Neural cell (in vitro differentiated cells): ENCODE measurements around the gene HEPACAM2. TPM values are rescaled to one million over a fixed set of nuclear protein-coding genes. Genes with fewer than 3 reads are reported as not detected.

Experiments
- H2AFZ ChIP-seq: fragments of 200-600, 300-800 bp; sonication (generic), shearing (Covaris generic); 2 replicates; pipeline ENCODE4 v1.6.0; 2014; ENCODE audit warnings: low read depth, mild to moderate bottlenecking, antibody characterized with exemption, low read length, moderate library complexity
- H3F3A ChIP-seq: fragments of 200-600 bp; shearing (Covaris generic); 2 replicates; pipeline ENCODE4 v1.6.1; 2016; ENCODE audit warnings: mild to moderate bottlenecking, moderate library complexity, mixed read lengths, antibody characterized with exemption, low read length; ENCODE audit not compliant: insufficient read depth, poor library complexity, severe bottlenecking
- H3K27ac ChIP-seq: fragments of 200-600, 300-800 bp; sonication (generic), shearing (Covaris generic); 2 replicates; pipeline ENCODE4 v1.5.1; 2014; ENCODE audit warnings: mild to moderate bottlenecking, low read length, moderate library complexity
- H3K27me3 ChIP-seq: fragments of 300-800, 200-600 bp; sonication (generic), shearing (Covaris generic); 2 replicates; pipeline ENCODE4 v1.6.0; 2014; ENCODE audit warnings: mild to moderate bottlenecking, low read depth, low read length, moderate library complexity; ENCODE audit not compliant: insufficient read depth
- H3K36me3 ChIP-seq: fragments of 300-800, 200-600 bp; sonication (generic), shearing (Covaris generic); 2 replicates; pipeline ENCODE4 v1.5.1; 2014; ENCODE audit warnings: mild to moderate bottlenecking, antibody characterized with exemption, low read length, moderate library complexity; ENCODE audit not compliant: insufficient read depth
- H3K4me2 ChIP-seq: fragments of 300-800, 200-600 bp; sonication (generic), shearing (Covaris generic); 2 replicates; pipeline ENCODE4 v1.6.0; 2014; ENCODE audit warnings: mild to moderate bottlenecking, low read length
- H3K4me3 ChIP-seq: fragments of 300-800, 200-600 bp; sonication (generic), shearing (Covaris generic); 2 replicates; pipeline ENCODE4 v1.5.1; 2014; ENCODE audit warnings: mild to moderate bottlenecking, low read length, moderate library complexity
- H3K79me2 ChIP-seq: fragments of 200-600 bp; shearing (Covaris generic); replicated peaks from 2 replicates; pipeline ENCODE4 v1.6.0; 2014; ENCODE audit warnings: mild to moderate bottlenecking, low read length, moderate library complexity; ENCODE audit not compliant: insufficient read depth
- H3K9ac ChIP-seq: fragments of 300-800, 200-600 bp; sonication (generic), shearing (Covaris generic); 2 replicates; pipeline ENCODE4 v1.6.1; 2016; ENCODE audit warnings: mild to moderate bottlenecking, low read length, mixed read lengths
- H3K9me2 ChIP-seq: fragments of 200-600 bp; shearing (Covaris generic); 2 replicates; pipeline ENCODE4 v1.6.1; 2016; ENCODE audit warnings: mild to moderate bottlenecking, low read length, mixed read lengths; ENCODE audit not compliant: insufficient read depth
- H3K9me3 ChIP-seq: fragments of 200-600, 300-800 bp; sonication (generic), shearing (Covaris generic); 2 replicates; pipeline ENCODE4 v1.6.1; 2016; ENCODE audit warnings: mild to moderate bottlenecking, mixed run types, low read length, moderate library complexity, mixed read lengths
- H4K20me1 ChIP-seq: fragments of 200-600 bp; shearing (Covaris generic); 2 replicates; pipeline ENCODE4 v1.6.1; 2016; ENCODE audit warnings: mild to moderate bottlenecking, mixed run types; ENCODE audit not compliant: insufficient read depth
- CTCF ChIP-seq: fragments of 450-650 bp; IDR thresholded peaks from 2 replicates; pipeline ENCODE4 v1.5.1; 2014; ENCODE audit warnings: antibody characterized with exemption, mild to moderate bottlenecking, moderate library complexity; ENCODE audit not compliant: poor library complexity, severe bottlenecking
- EP300 ChIP-seq: fragments of 450-650 bp; conservative IDR thresholded peaks from 2 replicates; pipeline ENCODE4 v1.6.1; 2014; ENCODE audit warnings: antibody characterized with exemption, mild to moderate bottlenecking, moderate library complexity; ENCODE audit not compliant: poor library complexity, severe bottlenecking
- EZH2 ChIP-seq: fragments of 200-600, 300-800 bp; shearing (Covaris generic), sonication (generic); IDR thresholded peaks from 2 replicates; pipeline ENCODE4 v1.6.1; 2014; ENCODE audit warnings: antibody characterized with exemption, low read length, borderline replicate concordance, mild to moderate bottlenecking; ENCODE audit not compliant: insufficient read depth, poor library complexity, severe bottlenecking
- MXI1 ChIP-seq: fragments of 450-650 bp; conservative IDR thresholded peaks from 2 replicates; pipeline ENCODE4 v1.6.1; 2014; ENCODE audit warnings: antibody characterized with exemption, mild to moderate bottlenecking; ENCODE audit not compliant: poor library complexity, severe bottlenecking
- POLR2AphosphoS5 ChIP-seq: IDR thresholded peaks from 2 replicates; pipeline ENCODE4 v1.6.1; 2012
- RAD21 ChIP-seq: fragments of 450-650 bp; conservative IDR thresholded peaks from 2 replicates; pipeline ENCODE4 v1.6.1; 2014; ENCODE audit warnings: antibody characterized with exemption, mild to moderate bottlenecking, moderate library complexity
- REST ChIP-seq: IDR thresholded peaks from 2 replicates; pipeline ENCODE4 v1.6.1; 2012; ENCODE audit warnings: borderline replicate concordance
- SMC3 ChIP-seq: fragments of 450-650 bp; conservative IDR thresholded peaks from 2 replicates; pipeline ENCODE4 v1.6.1; 2014; ENCODE audit warnings: antibody characterized with exemption, mild to moderate bottlenecking, moderate library complexity; ENCODE audit not compliant: poor library complexity
- TAF1 ChIP-seq: IDR thresholded peaks from 2 replicates; pipeline ENCODE4 v1.6.1; 2012; ENCODE audit warnings: low read depth
- polyA plus RNA-seq: library from polyadenylated mRNA; depleted of rRNA; stranded (reverse); fragments of >200 nt; gene quantifications from 2 replicates; pipeline ENCODE4 v1.2.3, GENCODE V29; 2014

Gene HEPACAM2
- polyA plus RNA-seq, 1 donor from 2014 or later, result 0.35 TPM

GRCh38 chr7:93175219-93175618 lies 51.0 kb downstream of the HEPACAM2 start:
- no peaks in the 10 kb centered on the region for H3K27me3 ChIP-seq
- TF ChIP-seq REST (no peak), RAD21 (no peak), TAF1 (no peak), EZH2 (no peak), MXI1 (no peak), SMC3 (no peak), CTCF (no peak), EP300 (no peak), POLR2AphosphoS5 (no peak)

DNA sequence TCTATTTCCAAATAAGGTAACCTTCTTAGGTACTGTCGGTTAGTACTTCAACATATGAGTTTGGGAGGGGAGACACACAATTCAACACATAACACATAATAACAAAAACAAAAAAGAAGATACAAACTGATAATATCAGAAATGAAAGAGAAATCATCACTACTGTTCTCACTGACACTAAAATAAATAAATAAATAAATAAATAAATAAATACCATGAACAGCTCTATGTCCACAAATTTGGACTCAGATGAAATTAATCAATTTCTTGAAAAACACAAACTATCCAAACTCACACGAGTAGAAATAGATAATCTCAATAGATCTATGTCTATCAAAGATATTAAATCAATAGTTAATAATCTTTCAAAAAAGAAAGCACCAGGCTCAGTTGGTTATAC lies 53.6 kb downstream of the HEPACAM2 start:
- H3K9me2 ChIP-seq, result no peaks in the 10 kb centered on the region
- H3K36me3 ChIP-seq, result no peaks in the 10 kb centered on the region
- H3K27me3 ChIP-seq, result no peaks in the 10 kb centered on the region
- no peak for TF ChIP-seq EP300
- TF ChIP-seq TAF1, result no peak
- TF ChIP-seq POLR2AphosphoS5, result no peak
- TF ChIP-seq EZH2, result no peak
- TF ChIP-seq CTCF, result no peak
- no peak for TF ChIP-seq SMC3
- no peak for TF ChIP-seq RAD21
- TF ChIP-seq REST, result no peak
- TF ChIP-seq MXI1, result no peak
- H3K4me3 ChIP-seq, result no peak overlapping the region
- no peak overlapping the region for H3K27ac ChIP-seq
- H3F3A ChIP-seq, result no peaks in the 10 kb centered on the region
- H3K9ac ChIP-seq, result no peak overlapping the region
- no peaks in the 10 kb centered on the region for H3K79me2 ChIP-seq
- H3K9me3 ChIP-seq, result peaks cover 3% of the 10 kb centered on the region
- H4K20me1 ChIP-seq, result no peaks in the 10 kb centered on the region
- H3K4me2 ChIP-seq, result no peak overlapping the region
- H2AFZ ChIP-seq, result no peak overlapping the region

More at GRCh38 chr7:93175219-93175618, 51.0 kb downstream of the HEPACAM2 start:
- Histone ChIP-seq H3K9ac (no peak overlapping the region), H3K4me2 (no peak overlapping the region), H3K9me3 (peaks cover 3% of the 10 kb centered on the region), H3K36me3 (no peaks in the 10 kb centered on the region), H3K79me2 (no peaks in the 10 kb centered on the region), H3K4me3 (no peak overlapping the region), H3F3A (no peaks in the 10 kb centered on the region), H3K9me2 (no peaks in the 10 kb centered on the region), H3K27ac (no peak overlapping the region), H2AFZ (no peak overlapping the region), H4K20me1 (no peaks in the 10 kb centered on the region)
